Measurements from ENCODE around the gene PBX1. TPM values are rescaled to one million over a fixed set of nuclear protein-coding genes. Genes with fewer than 3 reads are reported as not detected.

Gene PBX1
- total and polyA plus RNA-seq, 2 experiments from 2014 or later, result 40.0 to 104 TPM

DNA sequence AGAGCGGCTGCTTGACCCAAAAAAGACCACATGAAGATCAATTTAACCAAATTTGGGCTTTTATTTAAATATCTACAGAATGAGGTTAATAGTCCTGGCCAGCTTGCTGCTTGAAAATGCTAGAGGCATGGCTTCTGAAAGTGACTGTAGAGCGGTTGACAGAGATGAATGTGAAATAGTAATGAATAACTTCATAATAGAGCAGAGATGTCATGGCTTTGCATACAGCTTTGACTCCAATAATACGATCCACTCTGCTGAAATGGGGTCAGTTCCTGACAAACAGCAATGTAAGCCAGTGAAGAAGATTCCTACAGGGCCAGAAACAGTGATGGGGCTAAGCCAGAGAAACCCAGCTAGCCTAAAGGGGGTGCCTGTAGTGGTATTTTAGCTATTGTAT, 183.8 kb downstream of the PBX1 start:
- Histone ChIP-seq H3K4me1 (ENCODE audit: insufficient read depth) (peaks cover 19% of the 10 kb centered on the region), H3K79me2 (replicated peaks; ENCODE audit: insufficient read depth) (peaks cover 89% of the 10 kb centered on the region), H3F3A (replicated peaks; ENCODE audit: low read depth) (no peaks in the 10 kb centered on the region), H3K36me3 (ENCODE audit: insufficient read depth) (no peaks in the 10 kb centered on the region), H3K4me3 (no peak overlapping the region), H3K27me3 (ENCODE audit: insufficient read depth) (no peaks in the 10 kb centered on the region), H3K4me2 (no peak overlapping the region), H3K9me2 (ENCODE audit: insufficient read depth) (no peaks in the 10 kb centered on the region), H2AFZ (no peak overlapping the region), H4K20me1 (replicated peaks; ENCODE audit: insufficient read depth) (peaks cover 21% of the 10 kb centered on the region; the same call in 1 of the 2 replicates), H3K27ac (ENCODE audit: low read depth) (no peak overlapping the region)
- DNase-seq (ENCODE audit: low spot score) (no peak), ATAC-seq (no peak)
- Mint-ChIP-seq H3K27ac (no peak overlapping the region), H3K36me3 (ENCODE audit: low read depth) (no peaks in the 10 kb centered on the region), H3K27me3 (ENCODE audit: insufficient read depth, low read depth, poor library complexity) (no peaks in the 10 kb centered on the region), H3K4me1 (peaks cover 22% of the 10 kb centered on the region), H3K4me3 (no peak overlapping the region), H3K9me3 (no peaks in the 10 kb centered on the region)
- TF ChIP-seq NANOG (IDR thresholded peaks at IDR 0.05; ENCODE audit: borderline replicate concordance), result no peak
- TF ChIP-seq, protein P1, sequence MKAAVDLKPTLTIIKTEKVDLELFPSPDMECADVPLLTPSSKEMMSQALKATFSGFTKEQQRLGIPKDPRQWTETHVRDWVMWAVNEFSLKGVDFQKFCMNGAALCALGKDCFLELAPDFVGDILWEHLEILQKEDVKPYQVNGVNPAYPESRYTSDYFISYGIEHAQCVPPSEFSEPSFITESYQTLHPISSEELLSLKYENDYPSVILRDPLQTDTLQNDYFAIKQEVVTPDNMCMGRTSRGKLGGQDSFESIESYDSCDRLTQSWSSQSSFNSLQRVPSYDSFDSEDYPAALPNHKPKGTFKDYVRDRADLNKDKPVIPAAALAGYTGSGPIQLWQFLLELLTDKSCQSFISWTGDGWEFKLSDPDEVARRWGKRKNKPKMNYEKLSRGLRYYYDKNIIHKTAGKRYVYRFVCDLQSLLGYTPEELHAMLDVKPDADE (IDR thresholded peaks at IDR 0.05), result no peak
- no peak for TF ChIP-seq EZH2phosphoT487 (IDR thresholded peaks at IDR 0.05; ENCODE audit: unreplicated experiment)
- TF ChIP-seq CREB1 (CRISPR knock-in tag; IDR thresholded peaks at IDR 0.05; ENCODE audit: low read depth), result no peak
- no peak for TF ChIP-seq EZH2 (IDR thresholded peaks at IDR 0.05; ENCODE audit: low read depth, unreplicated experiment)
- TF ChIP-seq, protein P2, sequence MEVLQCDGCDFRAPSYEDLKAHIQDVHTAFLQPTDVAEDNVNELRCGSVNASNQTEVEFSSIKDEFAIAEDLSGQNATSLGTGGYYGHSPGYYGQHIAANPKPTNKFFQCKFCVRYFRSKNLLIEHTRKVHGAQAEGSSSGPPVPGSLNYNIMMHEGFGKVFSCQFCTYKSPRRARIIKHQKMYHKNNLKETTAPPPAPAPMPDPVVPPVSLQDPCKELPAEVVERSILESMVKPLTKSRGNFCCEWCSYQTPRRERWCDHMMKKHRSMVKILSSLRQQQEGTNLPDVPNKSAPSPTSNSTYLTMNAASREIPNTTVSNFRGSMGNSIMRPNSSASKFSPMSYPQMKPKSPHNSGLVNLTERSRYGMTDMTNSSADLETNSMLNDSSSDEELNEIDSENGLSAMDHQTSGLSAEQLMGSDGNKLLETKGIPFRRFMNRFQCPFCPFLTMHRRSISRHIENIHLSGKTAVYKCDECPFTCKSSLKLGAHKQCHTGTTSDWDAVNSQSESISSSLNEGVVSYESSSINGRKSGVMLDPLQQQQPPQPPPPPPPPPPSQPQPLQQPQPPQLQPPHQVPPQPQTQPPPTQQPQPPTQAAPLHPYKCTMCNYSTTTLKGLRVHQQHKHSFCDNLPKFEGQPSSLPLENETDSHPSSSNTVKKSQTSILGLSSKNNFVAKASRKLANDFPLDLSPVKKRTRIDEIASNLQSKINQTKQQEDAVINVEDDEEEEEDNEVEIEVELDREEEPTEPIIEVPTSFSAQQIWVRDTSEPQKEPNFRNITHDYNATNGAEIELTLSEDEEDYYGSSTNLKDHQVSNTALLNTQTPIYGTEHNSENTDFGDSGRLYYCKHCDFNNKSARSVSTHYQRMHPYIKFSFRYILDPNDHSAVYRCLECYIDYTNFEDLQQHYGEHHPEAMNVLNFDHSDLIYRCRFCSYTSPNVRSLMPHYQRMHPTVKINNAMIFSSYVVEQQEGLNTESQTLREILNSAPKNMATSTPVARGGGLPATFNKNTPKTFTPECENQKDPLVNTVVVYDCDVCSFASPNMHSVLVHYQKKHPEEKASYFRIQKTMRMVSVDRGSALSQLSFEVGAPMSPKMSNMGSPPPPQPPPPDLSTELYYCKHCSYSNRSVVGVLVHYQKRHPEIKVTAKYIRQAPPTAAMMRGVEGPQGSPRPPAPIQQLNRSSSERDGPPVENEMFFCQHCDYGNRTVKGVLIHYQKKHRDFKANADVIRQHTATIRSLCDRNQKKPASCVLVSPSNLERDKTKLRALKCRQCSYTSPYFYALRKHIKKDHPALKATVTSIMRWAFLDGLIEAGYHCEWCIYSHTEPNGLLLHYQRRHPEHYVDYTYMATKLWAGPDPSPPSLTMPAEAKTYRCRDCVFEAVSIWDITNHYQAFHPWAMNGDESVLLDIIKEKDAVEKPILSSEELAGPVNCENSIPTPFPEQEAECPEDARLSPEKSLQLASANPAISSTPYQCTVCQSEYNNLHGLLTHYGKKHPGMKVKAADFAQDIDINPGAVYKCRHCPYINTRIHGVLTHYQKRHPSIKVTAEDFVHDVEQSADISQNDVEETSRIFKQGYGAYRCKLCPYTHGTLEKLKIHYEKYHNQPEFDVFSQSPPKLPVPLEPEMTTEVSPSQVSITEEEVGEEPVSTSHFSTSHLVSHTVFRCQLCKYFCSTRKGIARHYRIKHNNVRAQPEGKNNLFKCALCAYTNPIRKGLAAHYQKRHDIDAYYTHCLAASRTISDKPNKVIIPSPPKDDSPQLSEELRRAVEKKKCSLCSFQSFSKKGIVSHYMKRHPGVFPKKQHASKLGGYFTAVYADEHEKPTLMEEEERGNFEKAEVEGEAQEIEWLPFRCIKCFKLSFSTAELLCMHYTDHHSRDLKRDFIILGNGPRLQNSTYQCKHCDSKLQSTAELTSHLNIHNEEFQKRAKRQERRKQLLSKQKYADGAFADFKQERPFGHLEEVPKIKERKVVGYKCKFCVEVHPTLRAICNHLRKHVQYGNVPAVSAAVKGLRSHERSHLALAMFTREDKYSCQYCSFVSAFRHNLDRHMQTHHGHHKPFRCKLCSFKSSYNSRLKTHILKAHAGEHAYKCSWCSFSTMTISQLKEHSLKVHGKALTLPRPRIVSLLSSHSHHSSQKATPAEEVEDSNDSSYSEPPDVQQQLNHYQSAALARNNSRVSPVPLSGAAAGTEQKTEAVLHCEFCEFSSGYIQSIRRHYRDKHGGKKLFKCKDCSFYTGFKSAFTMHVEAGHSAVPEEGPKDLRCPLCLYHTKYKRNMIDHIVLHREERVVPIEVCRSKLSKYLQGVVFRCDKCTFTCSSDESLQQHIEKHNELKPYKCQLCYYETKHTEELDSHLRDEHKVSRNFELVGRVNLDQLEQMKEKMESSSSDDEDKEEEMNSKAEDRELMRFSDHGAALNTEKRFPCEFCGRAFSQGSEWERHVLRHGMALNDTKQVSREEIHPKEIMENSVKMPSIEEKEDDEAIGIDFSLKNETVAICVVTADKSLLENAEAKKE (CRISPR knock-in tag; IDR thresholded peaks at IDR 0.05), result no peak
- no peak for TF ChIP-seq STAT1 (IDR thresholded peaks at IDR 0.05; ENCODE audit: unreplicated experiment)
- no peak for TF ChIP-seq ZNF331 (CRISPR knock-in tag; IDR thresholded peaks at IDR 0.05; ENCODE audit: low read depth)
- no peak for TF ChIP-seq REST (IDR thresholded peaks at IDR 0.05; ENCODE audit: unreplicated experiment)

Measured in GM23338 (cell line).